ENCODE results near the gene CTNNA1.
"Not testable (repeated sequence)": the region's sequence is repeated elsewhere in the genome, so short reads cannot be mapped to it uniquely, and the experiment has no call there.

CTNNA1 gene

GRCh38 chr5:138713247-138713646 is 40.0 kb upstream of the CTNNA1 start:
- FAIRE-seq = no peak
- TF ChIP-seq POLR2AphosphoS5 (IDR thresholded peaks at IDR 0.05; ENCODE audit: low read depth, low read length) (no peak), TAF1 (IDR thresholded peaks at IDR 0.05; ENCODE audit: borderline replicate concordance, low read depth, low read length) (no peak), POLR2A (IDR thresholded peaks at IDR 0.05; ENCODE audit: low read depth, low read length) (no peak)
- DNase-seq (ENCODE audit: insufficient read length) = no peak

- DNase-seq (ENCODE audit: insufficient read length) (no peak), FAIRE-seq (no peak)
- TF ChIP-seq POLR2A (IDR thresholded peaks at IDR 0.05; ENCODE audit: low read depth, low read length) = no peak
- no peak for TF ChIP-seq TAF1 (IDR thresholded peaks at IDR 0.05; ENCODE audit: borderline replicate concordance, low read depth, low read length)
- TF ChIP-seq POLR2AphosphoS5 (IDR thresholded peaks at IDR 0.05; ENCODE audit: low read depth, low read length) = no peak
Observed at GRCh38 chr5:138714694-138715093, 38.5 kb upstream of the CTNNA1 start.

- FAIRE-seq; DNase-seq (ENCODE audit: insufficient read length): not testable (repeated sequence)
Observed at GRCh38 chr5:138715931-138716432, 37.2 kb upstream of the CTNNA1 start.

- FAIRE-seq = no peak
- no peak for DNase-seq (ENCODE audit: insufficient read length)
- no peak for TF ChIP-seq POLR2A (IDR thresholded peaks at IDR 0.05; ENCODE audit: low read depth, low read length)
- TF ChIP-seq POLR2AphosphoS5 (IDR thresholded peaks at IDR 0.05; ENCODE audit: low read depth, low read length) = no peak
- no peak for TF ChIP-seq TAF1 (IDR thresholded peaks at IDR 0.05; ENCODE audit: borderline replicate concordance, low read depth, low read length)
Observed at GRCh38 chr5:138716456-138716924, 36.7 kb upstream of the CTNNA1 start.

GRCh38 chr5:138717399-138717798 is 35.8 kb upstream of the CTNNA1 start:
- no peak for FAIRE-seq
- no peak for DNase-seq (ENCODE audit: insufficient read length)
- TF ChIP-seq TAF1 (IDR thresholded peaks at IDR 0.05; ENCODE audit: borderline replicate concordance, low read depth, low read length) (no peak), POLR2A (IDR thresholded peaks at IDR 0.05; ENCODE audit: low read depth, low read length) (no peak), POLR2AphosphoS5 (IDR thresholded peaks at IDR 0.05; ENCODE audit: low read depth, low read length) (no peak)

GRCh38 chr5:138719811-138720210 is 33.4 kb upstream of the CTNNA1 start:
- no peak for FAIRE-seq

DNA sequence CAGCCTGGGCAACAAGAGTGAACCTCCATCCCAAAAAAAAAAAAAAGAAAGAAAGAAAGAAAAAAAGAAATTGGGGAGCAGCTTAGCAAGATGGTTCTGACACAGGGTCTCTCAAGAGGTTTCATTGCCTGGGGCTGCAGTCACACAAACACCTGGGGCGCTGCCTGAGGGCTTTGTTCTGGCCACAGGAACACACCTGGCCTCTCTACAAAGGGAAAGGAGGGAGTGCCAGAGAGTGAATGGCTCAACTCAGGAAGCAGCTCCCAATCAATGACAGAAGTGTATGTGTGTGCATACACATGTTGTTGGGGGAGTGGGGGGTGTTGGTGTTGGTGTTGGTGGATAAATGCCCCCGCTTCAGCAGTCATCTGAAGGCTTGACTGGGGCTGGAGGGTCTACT is 32.4 kb upstream of the CTNNA1 start:
- no peak for DNase-seq (ENCODE audit: insufficient read length)
- no peak for TF ChIP-seq TAF1 (IDR thresholded peaks at IDR 0.05; ENCODE audit: borderline replicate concordance, low read depth, low read length)
- TF ChIP-seq POLR2AphosphoS5 (IDR thresholded peaks at IDR 0.05; ENCODE audit: low read depth, low read length) = no peak
- TF ChIP-seq POLR2A (IDR thresholded peaks at IDR 0.05; ENCODE audit: low read depth, low read length) = no peak
- no peak for FAIRE-seq

More at GRCh38 chr5:138719811-138720210, 33.4 kb upstream of the CTNNA1 start:
- no peak for DNase-seq (ENCODE audit: insufficient read length)
- TF ChIP-seq POLR2AphosphoS5 (IDR thresholded peaks at IDR 0.05; ENCODE audit: low read depth, low read length) = no peak
- TF ChIP-seq POLR2A (IDR thresholded peaks at IDR 0.05; ENCODE audit: low read depth, low read length) = no peak
- TF ChIP-seq TAF1 (IDR thresholded peaks at IDR 0.05; ENCODE audit: borderline replicate concordance, low read depth, low read length) = no peak

DNA sequence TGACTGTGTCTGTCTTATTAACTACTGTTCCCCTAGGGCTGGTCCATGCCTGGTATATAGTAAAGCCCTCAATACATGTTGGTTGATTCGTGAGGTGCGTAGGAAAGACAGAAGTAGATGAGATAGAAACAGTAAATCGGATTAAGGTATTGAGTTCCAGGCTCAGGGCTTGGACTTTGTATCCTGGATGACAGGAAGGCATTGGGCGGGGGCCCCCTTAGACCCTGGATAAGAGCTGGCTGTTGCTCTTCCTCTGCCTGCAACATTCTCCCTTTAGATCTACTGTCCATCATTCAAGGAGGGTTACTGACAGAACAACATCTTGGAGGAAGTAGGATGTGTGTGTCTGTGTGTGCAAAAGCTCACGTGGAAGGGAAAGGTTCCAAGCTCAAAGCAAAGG is 31.2 kb upstream of the CTNNA1 start:
- no peak for TF ChIP-seq POLR2AphosphoS5 (IDR thresholded peaks at IDR 0.05; ENCODE audit: low read depth, low read length)
- TF ChIP-seq TAF1 (IDR thresholded peaks at IDR 0.05; ENCODE audit: borderline replicate concordance, low read depth, low read length) = no peak
- no peak for TF ChIP-seq POLR2A (IDR thresholded peaks at IDR 0.05; ENCODE audit: low read depth, low read length)
- DNase-seq (ENCODE audit: insufficient read length) (no peak), FAIRE-seq (no peak)

- DNase-seq (ENCODE audit: insufficient read length) (no peak), FAIRE-seq (no peak)
- no peak for TF ChIP-seq POLR2A (IDR thresholded peaks at IDR 0.05; ENCODE audit: low read depth, low read length)
- TF ChIP-seq TAF1 (IDR thresholded peaks at IDR 0.05; ENCODE audit: borderline replicate concordance, low read depth, low read length) = no peak
- TF ChIP-seq POLR2AphosphoS5 (IDR thresholded peaks at IDR 0.05; ENCODE audit: low read depth, low read length) = no peak
Observed at GRCh38 chr5:138722544-138723177, 30.6 kb upstream of the CTNNA1 start.

DNA sequence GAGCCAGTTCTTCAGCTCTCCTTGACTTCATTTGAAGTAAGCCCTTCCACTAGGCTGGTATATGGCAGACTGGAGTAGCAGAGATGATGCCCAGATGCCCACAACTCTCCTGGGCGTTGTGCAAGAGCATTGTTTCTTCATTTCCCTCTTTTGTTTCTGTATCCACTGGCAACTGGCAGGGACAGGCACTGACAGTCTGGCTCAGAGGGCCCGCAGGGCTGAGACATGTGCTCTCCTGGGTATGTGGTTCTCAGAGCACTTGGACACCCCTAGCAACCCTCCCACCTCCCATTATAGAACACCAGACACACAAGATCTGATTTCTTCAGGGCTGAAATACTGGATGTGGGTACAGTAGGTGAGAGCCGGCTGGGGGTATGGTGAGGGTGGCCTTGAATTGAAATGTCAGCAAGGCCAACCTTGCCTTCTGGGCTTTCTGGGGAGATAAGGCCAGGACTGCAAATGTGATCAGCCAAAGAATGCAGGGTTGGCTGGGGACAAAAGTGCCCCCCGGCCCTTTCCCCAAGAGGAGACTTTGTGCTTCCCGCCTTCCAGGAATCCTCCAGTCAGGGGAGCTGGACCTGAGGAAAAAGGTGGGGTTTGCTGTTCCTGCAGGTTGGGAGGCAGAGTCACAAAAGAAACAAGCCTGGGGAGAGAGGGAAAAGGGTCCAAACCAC is 28.6 kb upstream of the CTNNA1 start:
- no peak for DNase-seq (ENCODE audit: insufficient read length)
- FAIRE-seq = no peak
- TF ChIP-seq POLR2A (IDR thresholded peaks at IDR 0.05; ENCODE audit: low read depth, low read length) = no peak
- TF ChIP-seq POLR2AphosphoS5 (IDR thresholded peaks at IDR 0.05; ENCODE audit: low read depth, low read length) = no peak
- no peak for TF ChIP-seq TAF1 (IDR thresholded peaks at IDR 0.05; ENCODE audit: borderline replicate concordance, low read depth, low read length)

GRCh38 chr5:138725153-138725817 is 27.9 kb upstream of the CTNNA1 start:
- DNase-seq (ENCODE audit: insufficient read length) = no peak
- FAIRE-seq = no peak
- no peak for TF ChIP-seq POLR2AphosphoS5 (IDR thresholded peaks at IDR 0.05; ENCODE audit: low read depth, low read length)
- TF ChIP-seq TAF1 (IDR thresholded peaks at IDR 0.05; ENCODE audit: borderline replicate concordance, low read depth, low read length) = no peak
- no peak for TF ChIP-seq POLR2A (IDR thresholded peaks at IDR 0.05; ENCODE audit: low read depth, low read length)

Data from GM12892 (cell line).